Astrocyte (in vitro differentiated cells and primary cell): ENCODE measurements around the gene SLC12A2.

Experiments
- EZH2 ChIP-seq: IDR thresholded peaks from 2 replicates; pipeline ENCODE4 v1.6.1; 2012; ENCODE audit warnings: mild to moderate bottlenecking, low read length, inconsistent platforms; ENCODE audit not compliant: insufficient read depth
- TF ChIP-seq, protein P1 (sequence below): IDR thresholded peaks from 2 replicates; pipeline ENCODE4 v1.5.1; 2011; ENCODE audit warnings: low read depth, mild to moderate bottlenecking, inconsistent platforms, low read length, moderate library complexity; ENCODE audit not compliant: insufficient read depth

DNA sequence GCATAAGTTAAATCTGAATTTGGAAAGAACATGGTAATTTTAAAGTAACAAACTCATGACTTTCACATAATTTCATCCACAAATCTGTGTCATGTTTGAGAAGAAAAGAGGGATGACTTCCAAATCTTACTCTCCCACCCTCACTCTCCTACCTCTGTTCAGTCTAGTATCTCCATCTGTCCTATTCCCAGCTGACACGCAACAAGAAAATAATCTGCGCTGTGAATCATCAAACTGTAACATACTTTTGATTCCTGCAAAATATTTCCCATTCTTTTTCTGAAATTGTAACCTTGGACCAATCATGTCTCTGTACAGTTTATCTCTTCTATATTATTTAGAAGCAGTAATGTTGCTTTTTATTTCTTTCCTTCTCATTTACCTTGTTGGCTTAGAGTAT is 91.4 kb downstream of the SLC12A2 start:
- TF ChIP-seq, protein P1, sequence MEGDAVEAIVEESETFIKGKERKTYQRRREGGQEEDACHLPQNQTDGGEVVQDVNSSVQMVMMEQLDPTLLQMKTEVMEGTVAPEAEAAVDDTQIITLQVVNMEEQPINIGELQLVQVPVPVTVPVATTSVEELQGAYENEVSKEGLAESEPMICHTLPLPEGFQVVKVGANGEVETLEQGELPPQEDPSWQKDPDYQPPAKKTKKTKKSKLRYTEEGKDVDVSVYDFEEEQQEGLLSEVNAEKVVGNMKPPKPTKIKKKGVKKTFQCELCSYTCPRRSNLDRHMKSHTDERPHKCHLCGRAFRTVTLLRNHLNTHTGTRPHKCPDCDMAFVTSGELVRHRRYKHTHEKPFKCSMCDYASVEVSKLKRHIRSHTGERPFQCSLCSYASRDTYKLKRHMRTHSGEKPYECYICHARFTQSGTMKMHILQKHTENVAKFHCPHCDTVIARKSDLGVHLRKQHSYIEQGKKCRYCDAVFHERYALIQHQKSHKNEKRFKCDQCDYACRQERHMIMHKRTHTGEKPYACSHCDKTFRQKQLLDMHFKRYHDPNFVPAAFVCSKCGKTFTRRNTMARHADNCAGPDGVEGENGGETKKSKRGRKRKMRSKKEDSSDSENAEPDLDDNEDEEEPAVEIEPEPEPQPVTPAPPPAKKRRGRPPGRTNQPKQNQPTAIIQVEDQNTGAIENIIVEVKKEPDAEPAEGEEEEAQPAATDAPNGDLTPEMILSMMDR, result no peak
- TF ChIP-seq EZH2, result no peak
